Measurements from ENCODE around the gene LRIT2. TPM values are rescaled to one million over a fixed set of nuclear protein-coding genes. Genes with fewer than 3 reads are reported as not detected.

The LRIT2 gene
- total RNA-seq, 1 experiment from 2014 or later, result not detected

DNA sequence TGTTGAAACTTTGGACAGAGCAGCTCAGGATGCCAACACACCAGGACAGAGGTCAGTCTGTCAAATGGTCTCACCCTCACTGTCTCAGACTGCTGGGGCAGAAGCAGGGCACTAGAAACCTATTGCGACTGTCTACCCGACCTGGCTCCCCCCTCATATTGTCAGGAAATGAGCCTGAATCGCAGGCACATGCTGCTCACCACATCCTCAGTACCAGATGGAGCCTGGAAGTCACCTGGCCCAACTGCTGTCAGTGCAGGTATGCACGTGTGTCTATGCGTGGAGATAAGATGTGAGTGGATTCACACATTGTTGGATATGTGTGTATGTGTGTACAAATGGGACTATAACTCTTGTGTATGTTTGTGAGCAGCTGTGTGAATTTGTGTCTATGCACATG, 34.2 kb downstream of the LRIT2 start:
- Histone ChIP-seq H3K4me2 (ENCODE audit: low read length) (no peak overlapping the region), H3K9me3 (ENCODE audit: low read length) (no peaks in the 10 kb centered on the region), H3K4me3 (ENCODE audit: low read length) (no peak overlapping the region), H3K27ac (ENCODE audit: low read length) (no peak overlapping the region), H3K4me1 (ENCODE audit: insufficient read depth, low read length) (no peaks in the 10 kb centered on the region), H3K9ac (ENCODE audit: low read length) (no peak overlapping the region), H3K36me3 (ENCODE audit: low read depth, low read length) (no peaks in the 10 kb centered on the region), H2AFZ (ENCODE audit: low read length) (no peak overlapping the region), H3F3A (ENCODE audit: low read length, unreplicated experiment) (no peaks in the 10 kb centered on the region), H3K27me3 (ENCODE audit: low read length) (peaks cover 46% of the 10 kb centered on the region), H3K9me2 (replicated peaks; ENCODE audit: low read length) (no peaks in the 10 kb centered on the region), H4K20me1 (ENCODE audit: low read length) (no peaks in the 10 kb centered on the region), H3K79me2 (ENCODE audit: low read length) (no peaks in the 10 kb centered on the region)
- intact Hi-C loops (cut with micrococcal nuclease), result no loop called here
- ChIA-PET POLR2A (ENCODE audit: unreplicated experiment) (no interaction called here), CTCF (no interaction called here)
- no peak for TF ChIP-seq EZH2 (IDR thresholded peaks at IDR 0.05; ENCODE audit: low read length, unreplicated experiment)
- TF ChIP-seq EZH2phosphoT487 (IDR thresholded peaks at IDR 0.05; ENCODE audit: borderline replicate concordance, low read length), result no peak
- TF ChIP-seq, protein P1, sequence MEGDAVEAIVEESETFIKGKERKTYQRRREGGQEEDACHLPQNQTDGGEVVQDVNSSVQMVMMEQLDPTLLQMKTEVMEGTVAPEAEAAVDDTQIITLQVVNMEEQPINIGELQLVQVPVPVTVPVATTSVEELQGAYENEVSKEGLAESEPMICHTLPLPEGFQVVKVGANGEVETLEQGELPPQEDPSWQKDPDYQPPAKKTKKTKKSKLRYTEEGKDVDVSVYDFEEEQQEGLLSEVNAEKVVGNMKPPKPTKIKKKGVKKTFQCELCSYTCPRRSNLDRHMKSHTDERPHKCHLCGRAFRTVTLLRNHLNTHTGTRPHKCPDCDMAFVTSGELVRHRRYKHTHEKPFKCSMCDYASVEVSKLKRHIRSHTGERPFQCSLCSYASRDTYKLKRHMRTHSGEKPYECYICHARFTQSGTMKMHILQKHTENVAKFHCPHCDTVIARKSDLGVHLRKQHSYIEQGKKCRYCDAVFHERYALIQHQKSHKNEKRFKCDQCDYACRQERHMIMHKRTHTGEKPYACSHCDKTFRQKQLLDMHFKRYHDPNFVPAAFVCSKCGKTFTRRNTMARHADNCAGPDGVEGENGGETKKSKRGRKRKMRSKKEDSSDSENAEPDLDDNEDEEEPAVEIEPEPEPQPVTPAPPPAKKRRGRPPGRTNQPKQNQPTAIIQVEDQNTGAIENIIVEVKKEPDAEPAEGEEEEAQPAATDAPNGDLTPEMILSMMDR (conservative IDR thresholded peaks at IDR 0.05; ENCODE audit: low read depth, low read length), result no peak
- DNase-seq (no peak), ATAC-seq (no peak)
- BruUV-seq (replicated peaks), result no TSS peak

DNA sequence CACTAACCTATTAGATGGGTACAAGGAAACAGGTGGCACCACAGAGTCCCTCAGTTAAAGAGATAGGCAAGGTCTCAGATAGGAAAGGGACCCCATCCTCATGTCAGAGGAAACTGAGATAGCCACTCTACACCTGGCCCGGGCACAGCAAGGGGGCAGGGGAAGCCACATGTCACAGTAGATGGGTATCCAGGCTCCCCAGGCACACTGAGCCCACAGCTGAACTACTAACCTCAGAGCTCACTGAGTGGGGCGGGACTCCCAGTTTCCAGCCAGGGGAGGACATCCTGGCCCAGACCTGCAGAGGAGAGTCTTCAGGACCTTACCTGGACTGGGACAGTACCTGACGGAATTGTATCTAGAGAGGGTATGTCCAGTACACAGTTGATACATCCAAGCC, 34.7 kb downstream of the LRIT2 start:
- no peak for TF ChIP-seq EZH2phosphoT487 (IDR thresholded peaks at IDR 0.05; ENCODE audit: borderline replicate concordance, low read length)
- TF ChIP-seq EZH2 (IDR thresholded peaks at IDR 0.05; ENCODE audit: low read length, unreplicated experiment), result no peak
- TF ChIP-seq, protein P1 (conservative IDR thresholded peaks at IDR 0.05; ENCODE audit: low read depth, low read length), result no peak
- no TSS peak for BruUV-seq (replicated peaks)
- CTCF ChIA-PET, result no interaction called here

DNA sequence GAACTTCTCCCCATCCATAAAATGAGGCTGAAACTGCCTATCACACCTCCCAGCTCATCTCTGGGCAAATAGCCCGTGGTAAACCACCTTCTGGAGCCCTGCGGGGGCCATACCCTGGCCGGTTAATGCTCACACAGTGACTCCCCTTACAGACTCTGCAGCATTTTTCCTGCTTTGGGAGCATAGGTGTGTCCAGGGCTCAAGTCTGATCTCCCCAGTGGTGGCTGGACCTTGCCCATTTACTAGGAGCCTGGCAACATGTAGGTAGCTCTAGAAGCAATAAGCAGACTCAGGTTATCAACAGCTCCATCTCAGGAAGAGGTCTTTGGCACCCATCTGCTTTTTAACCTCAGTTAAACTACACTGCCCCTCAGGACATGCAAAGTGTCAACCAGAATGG, 36.5 kb downstream of the LRIT2 start:
- Histone ChIP-seq H4K20me1 (ENCODE audit: low read length) (no peaks in the 10 kb centered on the region), H3K4me2 (ENCODE audit: low read length) (no peak overlapping the region), H3K27ac (ENCODE audit: low read length) (no peak overlapping the region), H3F3A (ENCODE audit: low read length, unreplicated experiment) (no peaks in the 10 kb centered on the region), H3K79me2 (ENCODE audit: low read length) (no peaks in the 10 kb centered on the region), H2AFZ (ENCODE audit: low read length) (no peak overlapping the region), H3K4me1 (ENCODE audit: insufficient read depth, low read length) (no peaks in the 10 kb centered on the region), H3K9ac (ENCODE audit: low read length) (no peak overlapping the region), H3K36me3 (ENCODE audit: low read depth, low read length) (no peaks in the 10 kb centered on the region), H3K9me2 (replicated peaks; ENCODE audit: low read length) (no peaks in the 10 kb centered on the region), H3K9me3 (ENCODE audit: low read length) (no peaks in the 10 kb centered on the region), H3K4me3 (ENCODE audit: low read length) (no peak overlapping the region), H3K27me3 (ENCODE audit: low read length) (peaks cover 24% of the 10 kb centered on the region)
- TF ChIP-seq EZH2phosphoT487 (IDR thresholded peaks at IDR 0.05; ENCODE audit: borderline replicate concordance, low read length) (no peak), EZH2 (IDR thresholded peaks at IDR 0.05; ENCODE audit: low read length, unreplicated experiment) (no peak)
- TF ChIP-seq, protein P1 (conservative IDR thresholded peaks at IDR 0.05; ENCODE audit: low read depth, low read length), result no peak
- no TSS peak for BruUV-seq (replicated peaks)
- POLR2A ChIA-PET (ENCODE audit: unreplicated experiment), result no interaction called here
- CTCF ChIA-PET, result no interaction called here
- DNase-seq (no peak), ATAC-seq (no peak)
- intact Hi-C loops (cut with micrococcal nuclease), result no loop called here

More for the DNA sequence above, 34.7 kb downstream of the LRIT2 start:
- ATAC-seq (no peak), DNase-seq (no peak)
- Histone ChIP-seq H3K36me3 (ENCODE audit: low read depth, low read length) (no peaks in the 10 kb centered on the region), H3K4me1 (ENCODE audit: insufficient read depth, low read length) (no peaks in the 10 kb centered on the region), H3K79me2 (ENCODE audit: low read length) (no peaks in the 10 kb centered on the region), H3K9me2 (replicated peaks; ENCODE audit: low read length) (no peaks in the 10 kb centered on the region), H3K4me3 (ENCODE audit: low read length) (no peak overlapping the region), H3F3A (ENCODE audit: low read length, unreplicated experiment) (no peaks in the 10 kb centered on the region), H3K9ac (ENCODE audit: low read length) (no peak overlapping the region), H3K9me3 (ENCODE audit: low read length) (no peaks in the 10 kb centered on the region), H3K27ac (ENCODE audit: low read length) (no peak overlapping the region), H2AFZ (ENCODE audit: low read length) (no peak overlapping the region), H3K4me2 (ENCODE audit: low read length) (no peak overlapping the region), H3K27me3 (ENCODE audit: low read length) (peaks cover 42% of the 10 kb centered on the region), H4K20me1 (ENCODE audit: low read length) (no peaks in the 10 kb centered on the region)
- intact Hi-C loops (cut with micrococcal nuclease), result no loop called here
- POLR2A ChIA-PET (ENCODE audit: unreplicated experiment), result no interaction called here

All from PC-3 (cell line).